Measurements from ENCODE around the gene USP7.

Gene USP7

DNA sequence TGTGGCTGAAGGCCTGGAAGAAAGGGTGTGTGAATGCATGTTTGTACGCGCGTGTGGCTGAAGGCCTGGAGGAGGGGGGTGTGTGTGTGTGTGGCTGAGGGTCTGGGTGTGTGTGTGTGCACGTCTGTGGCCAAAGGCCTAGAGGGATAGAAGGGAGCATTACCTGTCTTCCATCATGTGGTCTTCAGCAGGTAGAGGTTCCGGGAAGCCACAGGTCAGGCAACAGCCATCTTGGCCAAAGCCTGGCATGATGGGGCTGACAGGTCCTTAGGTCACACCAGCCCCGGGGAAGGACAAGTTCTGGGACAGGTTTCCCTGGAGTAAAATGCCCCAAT, 76.3 kb downstream of the USP7 start:
- no peak overlapping the region for H3K4me3 ChIP-seq (ENCODE audit: low read depth, low read length)
- no peak for DNase-seq (ENCODE audit: low read depth)
- TF ChIP-seq, protein P1, sequence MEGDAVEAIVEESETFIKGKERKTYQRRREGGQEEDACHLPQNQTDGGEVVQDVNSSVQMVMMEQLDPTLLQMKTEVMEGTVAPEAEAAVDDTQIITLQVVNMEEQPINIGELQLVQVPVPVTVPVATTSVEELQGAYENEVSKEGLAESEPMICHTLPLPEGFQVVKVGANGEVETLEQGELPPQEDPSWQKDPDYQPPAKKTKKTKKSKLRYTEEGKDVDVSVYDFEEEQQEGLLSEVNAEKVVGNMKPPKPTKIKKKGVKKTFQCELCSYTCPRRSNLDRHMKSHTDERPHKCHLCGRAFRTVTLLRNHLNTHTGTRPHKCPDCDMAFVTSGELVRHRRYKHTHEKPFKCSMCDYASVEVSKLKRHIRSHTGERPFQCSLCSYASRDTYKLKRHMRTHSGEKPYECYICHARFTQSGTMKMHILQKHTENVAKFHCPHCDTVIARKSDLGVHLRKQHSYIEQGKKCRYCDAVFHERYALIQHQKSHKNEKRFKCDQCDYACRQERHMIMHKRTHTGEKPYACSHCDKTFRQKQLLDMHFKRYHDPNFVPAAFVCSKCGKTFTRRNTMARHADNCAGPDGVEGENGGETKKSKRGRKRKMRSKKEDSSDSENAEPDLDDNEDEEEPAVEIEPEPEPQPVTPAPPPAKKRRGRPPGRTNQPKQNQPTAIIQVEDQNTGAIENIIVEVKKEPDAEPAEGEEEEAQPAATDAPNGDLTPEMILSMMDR (IDR thresholded peaks at IDR 0.05; ENCODE audit: insufficient read depth, low read depth, low read length, missing control alignments), result no peak

DNA sequence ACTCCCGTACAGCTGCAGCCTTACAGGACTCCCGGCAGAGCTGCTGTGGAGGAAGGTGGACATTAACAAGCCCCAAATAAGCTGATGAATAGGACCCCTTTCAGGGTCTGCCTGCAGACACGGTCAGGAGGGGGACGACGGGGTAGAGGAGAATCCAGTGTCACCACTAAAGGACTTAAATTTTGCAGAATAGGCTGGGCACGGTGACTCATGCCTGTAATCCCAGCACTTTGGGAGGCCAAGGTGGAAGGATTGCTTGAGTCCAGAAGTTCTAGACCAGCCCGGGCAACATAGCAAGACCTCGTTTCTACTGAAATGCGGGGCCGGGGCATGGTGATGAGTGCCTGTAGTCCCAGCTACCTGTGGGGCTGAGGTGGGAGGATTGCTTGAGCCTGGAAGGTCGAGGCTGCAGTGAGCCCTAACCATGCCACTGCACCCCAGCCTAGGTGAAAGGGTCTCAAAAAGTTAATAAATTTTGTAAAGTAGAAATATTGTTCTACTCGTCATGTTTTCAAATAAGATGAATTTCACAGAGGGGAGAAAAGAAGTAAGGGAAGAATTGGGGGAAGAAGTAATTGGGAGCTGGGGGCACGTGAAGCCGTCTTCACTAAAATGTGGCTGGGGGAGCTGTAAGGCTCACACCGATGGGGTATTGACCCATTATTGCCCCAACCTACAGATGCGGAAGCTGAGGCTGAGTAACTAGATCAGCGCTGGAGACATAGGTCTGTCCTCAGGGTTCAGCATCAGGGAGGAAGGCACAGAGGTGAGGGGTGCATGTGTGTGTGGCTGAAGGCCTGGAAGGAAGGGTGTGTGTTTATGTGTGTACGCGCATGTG, 76.9 kb downstream of the USP7 start:
- TF ChIP-seq, protein P1 (IDR thresholded peaks at IDR 0.05; ENCODE audit: insufficient read depth, low read depth, low read length, missing control alignments), result no peak
- H3K4me3 ChIP-seq (ENCODE audit: low read depth, low read length), result no peak overlapping the region
- no peak for DNase-seq (ENCODE audit: low read depth)

GRCh38 chr16:8885674-8886592, 77.8 kb downstream of the USP7 start:
- H3K4me3 ChIP-seq (ENCODE audit: low read depth, low read length), result no peak overlapping the region

DNA sequence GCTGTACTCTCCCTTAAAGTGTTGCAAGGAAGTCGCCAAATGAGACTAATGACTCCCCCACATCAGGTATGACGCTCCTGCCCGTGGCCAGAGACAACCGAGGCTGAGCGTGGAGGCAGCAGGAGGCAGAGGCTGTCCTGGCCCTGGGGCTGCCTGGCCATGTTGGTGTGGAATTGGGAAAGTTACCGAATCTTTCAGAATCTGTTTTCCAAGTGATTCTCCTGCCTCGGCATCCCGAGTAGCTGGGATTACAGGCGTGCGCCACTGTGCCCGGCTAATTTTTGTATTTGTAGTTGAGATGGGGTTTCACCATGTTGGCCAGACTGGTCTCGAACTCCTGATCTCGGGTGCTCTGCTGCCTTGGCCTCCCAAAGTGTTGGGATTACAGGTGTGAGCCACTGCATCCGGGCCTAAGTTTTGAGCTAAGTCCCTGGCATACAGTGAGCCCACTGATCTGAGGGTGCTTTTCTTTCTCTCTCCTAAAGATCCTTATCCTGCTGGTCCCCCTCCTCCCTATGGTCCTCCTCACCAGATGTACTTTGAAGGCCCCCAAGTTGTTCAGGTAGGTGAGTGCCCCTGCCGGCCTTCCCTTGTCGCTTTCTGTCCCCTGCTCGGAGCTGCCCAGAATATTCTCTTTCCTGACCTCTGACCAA, 80.9 kb downstream of the USP7 start:
- TF ChIP-seq, protein P1 (IDR thresholded peaks at IDR 0.05; ENCODE audit: insufficient read depth, low read depth, low read length, missing control alignments), result no peak
- no peak overlapping the region for H3K4me3 ChIP-seq (ENCODE audit: low read depth, low read length)
- DNase-seq (ENCODE audit: low read depth), result no peak

More at GRCh38 chr16:8885674-8886592, 77.8 kb downstream of the USP7 start:
- no peak for DNase-seq (ENCODE audit: low read depth)
- TF ChIP-seq, protein P1 (IDR thresholded peaks at IDR 0.05; ENCODE audit: insufficient read depth, low read depth, low read length, missing control alignments), result no peak

GRCh38 chr16:8882041-8882617, 81.6 kb downstream of the USP7 start, which contains the start of gene LITAFD:
Gene LITAFD, plus strand, starts transcription at chr16:8882351. Its CDS starts 2,005 bp downstream, at chr16:8884356.
- DNase-seq (ENCODE audit: low read depth), result no peak
- no peak within 1 kb of the TSS for H3K4me3 ChIP-seq (ENCODE audit: low read depth, low read length)
- TF ChIP-seq, protein P1 (IDR thresholded peaks at IDR 0.05; ENCODE audit: insufficient read depth, low read depth, low read length, missing control alignments), result no peak

- no peak overlapping the region for H3K4me3 ChIP-seq (ENCODE audit: low read depth, low read length)
- no peak for DNase-seq (ENCODE audit: low read depth)
- TF ChIP-seq, protein P1 (IDR thresholded peaks at IDR 0.05; ENCODE audit: insufficient read depth, low read depth, low read length, missing control alignments), result no peak
Measured at GRCh38 chr16:8880839-8881510, 82.7 kb downstream of the USP7 start.
